Vagina (tissue), 2 donors: Measurements from ENCODE around the gene COMMD7. TPM values are rescaled to one million over a fixed set of nuclear protein-coding genes. Genes with fewer than 3 reads are reported as not detected.

Experiments used
- DNase-seq, 2 donors: peaks; one replicate each; pipeline ENCODE4 v3.0.0-alpha.2; 2017; ENCODE audit errors: extremely low spot score in 2 of 2
- H3K27ac ChIP-seq: fragments of 200-600 bp; sonication (generic); one replicate; pipeline ENCODE4 v1.5.1; 2019
- H3K27me3 ChIP-seq: fragments of 200-600 bp; sonication (generic); one replicate; pipeline ENCODE4 v1.5.1; 2019
- H3K36me3 ChIP-seq, 2 donors: fragments of 200-600 bp; sonication (generic); one replicate each; pipeline ENCODE4 v1.5.1; 2017 to 2019
- H3K4me1 ChIP-seq: fragments of 200-600 bp; sonication (generic); one replicate; pipeline ENCODE4 v1.5.1; 2019
- H3K4me3 ChIP-seq, 2 donors: fragments of 200-600 bp; sonication (generic); 1 replicate in 1 of 2; 2 replicates in 1 of 2; pipeline ENCODE4 v1.5.1; 2016 to 2019
- H3K9me3 ChIP-seq: fragments of 200-600 bp; sonication (generic); one replicate; pipeline ENCODE4 v1.5.1; 2019
- CTCF ChIP-seq, 3 experiments: fragments of 450-650 bp in 2 of 3; fragments of 200-600 bp in 1 of 3; sonication (generic) in 1 of 3; IDR thresholded peaks; one replicate each; pipeline ENCODE4 v1.5.1; 2017 to 2019; ENCODE audit warnings: antibody characterized with exemption in 3 of 3, mild to moderate bottlenecking in 2 of 3, moderate library complexity in 2 of 3
- POLR2A ChIP-seq, 2 donors: fragments of 450-650 bp; IDR thresholded peaks; one replicate each; pipeline ENCODE4 v1.6.1; 2017; ENCODE audit warnings: antibody characterized with exemption in 2 of 2, mild to moderate bottlenecking in 2 of 2, moderate library complexity in 2 of 2
- POLR2AphosphoS5 ChIP-seq, 2 donors: sonication (generic); formaldehyde crosslinking; IDR thresholded peaks; one replicate each; pipeline ENCODE4 v1.9.0; 2017; ENCODE audit warnings: antibody characterized with exemption in 2 of 2, mild to moderate bottlenecking in 2 of 2, low read depth in 1 of 2; ENCODE audit not compliant: insufficient read depth in 1 of 2
- intact Hi-C: fragments of 100-400 bp; cut with DNase I; formaldehyde crosslinking; loops from one replicate; pipeline ENCODE4 v1.15.1; 2023
- total RNA-seq: library from RNA; depleted of rRNA; stranded (reverse); fragments of >200 nt; gene quantifications from one replicate; pipeline ENCODE4 v1.2.3, GENCODE V29; 2016

Gene COMMD7
- total RNA-seq, 1 donor from 2014 or later = 28.7 TPM

DNA sequence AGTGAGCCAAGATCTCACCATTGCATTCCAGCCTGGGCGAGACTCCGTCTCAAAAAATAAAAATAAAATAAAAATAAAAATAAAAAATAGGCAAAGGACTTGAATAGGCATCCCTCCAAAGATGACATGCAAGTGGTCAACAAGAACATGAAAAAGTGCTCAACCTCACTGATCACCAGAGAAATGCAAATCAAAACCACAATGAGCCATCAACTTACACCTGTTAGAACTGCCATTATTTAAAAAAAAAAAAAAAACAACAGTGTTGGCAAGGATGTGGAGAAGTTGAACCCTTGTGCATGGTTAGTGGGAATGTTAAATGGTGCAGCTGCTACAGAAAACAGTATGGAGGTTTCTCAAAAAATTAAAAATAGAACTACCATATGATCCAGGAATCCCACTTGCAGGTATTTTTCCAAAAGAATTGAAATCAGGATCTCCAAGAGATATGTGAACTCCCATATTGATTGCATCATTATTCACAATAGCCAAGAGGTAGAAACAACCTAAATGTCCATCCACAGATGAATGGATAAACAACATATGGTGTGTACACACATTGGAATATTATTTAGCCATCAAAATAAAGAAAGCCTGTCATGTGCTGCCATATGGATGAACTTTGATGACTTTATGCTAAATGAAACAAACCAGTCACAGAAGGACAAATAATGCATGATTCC is 72.4 kb downstream of the COMMD7 start:
- intact Hi-C loops = loop anchor here (10.0 kb wide), 1 partner anchor 114 kb away; no protein-coding TSS in a partner anchor
- no peaks in the 10 kb centered on the region for H3K36me3 ChIP-seq
- H3K4me3 ChIP-seq = no peak overlapping the region
- DNase-seq = no peak
- no peaks in the 10 kb centered on the region for H3K9me3 ChIP-seq
- TF ChIP-seq CTCF (IDR thresholded peaks at IDR 0.05) = no peak
- no peak for TF ChIP-seq POLR2A (IDR thresholded peaks at IDR 0.05)
- TF ChIP-seq POLR2AphosphoS5 (IDR thresholded peaks at IDR 0.05; ENCODE audit: insufficient read depth in 1 of 2, low read depth in 1 of 2) = no peak
- H3K27ac ChIP-seq = no peak overlapping the region
- H3K27me3 ChIP-seq = no peaks in the 10 kb centered on the region
- H3K4me1 ChIP-seq = no peaks in the 10 kb centered on the region

DNA sequence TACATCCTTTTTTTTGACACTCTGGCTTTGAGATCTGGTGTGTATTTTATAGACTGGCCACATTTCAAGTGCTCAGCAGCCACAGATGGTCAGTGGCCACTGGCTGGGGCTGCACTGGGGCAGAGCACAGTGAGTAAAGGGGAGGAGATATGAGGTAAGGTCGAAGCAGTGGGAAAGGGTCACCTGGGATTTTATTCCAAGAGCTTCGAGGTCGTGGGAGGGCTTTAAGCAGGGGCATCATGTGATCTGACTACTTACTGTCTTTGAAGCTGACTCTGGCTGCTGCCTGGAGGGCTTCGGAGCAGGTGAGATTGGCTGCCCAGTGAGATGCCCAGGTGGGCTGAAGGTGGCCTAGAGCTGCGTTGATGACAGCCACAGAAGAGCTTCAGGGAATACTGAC is 76.2 kb downstream of the COMMD7 start:
- DNase-seq = no peak
- Histone ChIP-seq H3K36me3 (no peaks in the 10 kb centered on the region), H3K4me1 (no peaks in the 10 kb centered on the region), H3K4me3 (no peak overlapping the region), H3K9me3 (no peaks in the 10 kb centered on the region), H3K27ac (no peak overlapping the region), H3K27me3 (no peaks in the 10 kb centered on the region)
- intact Hi-C loops = no loop called here
- TF ChIP-seq POLR2AphosphoS5 (IDR thresholded peaks at IDR 0.05; ENCODE audit: insufficient read depth in 1 of 2, low read depth in 1 of 2) (no peak), POLR2A (IDR thresholded peaks at IDR 0.05) (no peak), CTCF (IDR thresholded peaks at IDR 0.05) (no peak)

- Histone ChIP-seq H3K4me3 (no peak overlapping the region), H3K27ac (no peak overlapping the region), H3K9me3 (no peaks in the 10 kb centered on the region), H3K27me3 (no peaks in the 10 kb centered on the region), H3K4me1 (no peaks in the 10 kb centered on the region), H3K36me3 (no peaks in the 10 kb centered on the region)
- DNase-seq = no peak
- intact Hi-C loops = no loop called here
- TF ChIP-seq CTCF (IDR thresholded peaks at IDR 0.05) = no peak
- no peak for TF ChIP-seq POLR2AphosphoS5 (IDR thresholded peaks at IDR 0.05; ENCODE audit: insufficient read depth in 1 of 2, low read depth in 1 of 2)
Measured at GRCh38 chr20:32664678-32665159, 78.5 kb downstream of the COMMD7 start.

DNA sequence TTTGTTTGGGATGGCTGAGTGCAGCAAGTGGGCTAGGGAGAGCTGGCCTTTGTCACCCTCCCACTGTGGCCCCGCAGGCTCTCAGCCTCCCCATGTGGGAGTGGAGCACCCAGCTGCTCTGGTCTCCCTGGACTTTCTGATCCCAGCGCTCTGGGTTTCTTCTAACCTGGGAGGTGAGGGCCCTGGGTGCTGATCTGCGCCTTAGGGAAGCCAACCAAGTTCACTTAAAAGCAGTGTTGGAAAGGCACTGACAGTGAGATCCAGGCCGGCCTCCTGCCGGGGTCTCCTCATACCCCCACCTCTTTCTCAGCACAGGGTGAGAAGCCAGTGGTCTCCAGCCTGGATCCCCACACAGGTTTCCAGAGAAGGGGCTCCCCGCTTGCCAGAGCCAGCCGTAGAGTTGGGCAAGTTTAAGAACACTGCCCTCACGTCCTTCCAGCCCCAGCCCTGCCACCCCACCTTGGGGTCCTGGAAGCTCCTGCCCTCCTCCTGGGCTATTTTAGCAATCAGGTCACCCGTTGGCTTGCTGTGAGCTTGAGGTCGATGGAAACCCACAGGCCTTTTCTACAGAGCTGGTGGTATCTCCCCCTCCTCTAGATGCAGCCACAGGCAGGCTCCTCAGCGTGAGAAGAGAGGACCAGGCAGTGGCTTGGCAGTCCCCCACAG is 79.1 kb downstream of the COMMD7 start:
- no peaks in the 10 kb centered on the region for H3K9me3 ChIP-seq
- TF ChIP-seq POLR2A (IDR thresholded peaks at IDR 0.05) (no peak), CTCF (IDR thresholded peaks at IDR 0.05) (no peak), POLR2AphosphoS5 (IDR thresholded peaks at IDR 0.05; ENCODE audit: insufficient read depth in 1 of 2, low read depth in 1 of 2) (no peak)
- H3K27ac ChIP-seq = no peak overlapping the region
- H3K4me1 ChIP-seq = no peaks in the 10 kb centered on the region
- intact Hi-C loops = no loop called here
- H3K27me3 ChIP-seq = no peaks in the 10 kb centered on the region
- no peak for DNase-seq
- H3K36me3 ChIP-seq = no peaks in the 10 kb centered on the region
- H3K4me3 ChIP-seq = no peak overlapping the region
